Measurements from ENCODE around the gene ZNF638. TPM values are rescaled to one million over a fixed set of nuclear protein-coding genes. Genes with fewer than 3 reads are reported as not detected.
"Not testable (repeated sequence)": the region's sequence is repeated elsewhere in the genome, so short reads cannot be mapped to it uniquely, and the experiment has no call there.

ZNF638 gene
- total RNA-seq, 1 donor from 2014 or later, result 97.1 TPM

DNA sequence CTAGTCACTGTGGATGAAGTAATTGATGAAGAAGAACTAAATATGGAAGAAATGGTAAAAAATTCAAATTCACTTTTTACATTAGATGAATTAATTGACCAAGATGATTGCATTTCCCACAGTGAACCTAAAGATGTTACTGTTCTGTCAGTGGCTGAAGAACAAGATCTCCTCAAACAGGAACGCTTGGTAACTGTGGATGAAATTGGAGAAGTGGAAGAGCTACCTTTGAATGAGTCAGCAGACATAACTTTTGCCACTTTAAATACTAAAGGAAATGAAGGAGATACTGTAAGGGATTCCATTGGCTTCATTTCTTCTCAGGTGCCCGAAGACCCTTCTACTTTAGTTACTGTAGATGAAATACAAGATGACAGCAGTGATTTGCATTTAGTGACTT is 95.1 kb downstream of the ZNF638 start:
- Histone ChIP-seq H3K4me3 (no peak overlapping the region), H3K4me1 (peaks cover 25% of the 10 kb centered on the region), H3K36me3 (peaks cover 76% of the 10 kb centered on the region), H3K27ac (replicated peaks) (no peak overlapping the region), H3K27me3 (ENCODE audit: low read depth) (no peaks in the 10 kb centered on the region), H3K9me3 (replicated peaks) (no peaks in the 10 kb centered on the region)
- DNase-seq, result no peak
- TF ChIP-seq CTCF (IDR thresholded peaks at IDR 0.05; ENCODE audit: borderline replicate concordance), result no peak
- intact Hi-C loops (cut with micrococcal nuclease), result no loop called here

GRCh38 chr2:71428472-71429383 is 97.1 kb downstream of the ZNF638 start:
- H3K4me1 ChIP-seq, result peaks cover 12% of the 10 kb centered on the region

GRCh38 chr2:71445142-71445541 is 113.6 kb downstream of the ZNF638 start:
- H3K27ac ChIP-seq (replicated peaks), result not testable (repeated sequence)

More at GRCh38 chr2:71428472-71429383, 97.1 kb downstream of the ZNF638 start:
- Histone ChIP-seq H3K9me3 (replicated peaks) (no peaks in the 10 kb centered on the region), H3K4me3 (no peak overlapping the region), H3K27ac (replicated peaks) (no peak overlapping the region), H3K27me3 (ENCODE audit: low read depth) (no peaks in the 10 kb centered on the region), H3K36me3 (peaks cover 85% of the 10 kb centered on the region)
- DNase-seq, result no peak
- no peak for TF ChIP-seq CTCF (IDR thresholded peaks at IDR 0.05; ENCODE audit: borderline replicate concordance)
- intact Hi-C loops (cut with micrococcal nuclease), result no loop called here

DNA sequence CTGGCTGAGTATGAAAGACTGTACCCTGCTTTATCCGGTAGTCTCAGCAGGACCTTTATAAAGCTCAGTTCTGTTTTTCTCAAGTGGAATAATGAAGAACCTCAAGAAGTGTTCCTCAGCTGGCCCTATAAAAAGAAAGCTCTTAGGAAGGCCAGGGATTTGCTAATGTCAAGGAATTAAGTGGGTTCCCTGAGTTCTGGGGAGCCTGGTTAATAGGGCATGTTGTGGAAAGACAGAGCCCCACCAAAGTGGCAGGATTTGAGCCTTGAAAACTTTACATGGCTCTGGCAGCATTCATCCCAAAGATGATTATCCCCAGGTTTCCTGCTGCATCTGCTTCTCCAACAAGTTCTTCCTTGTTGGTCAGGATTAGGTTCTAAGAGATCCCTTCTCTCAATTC is 114.9 kb downstream of the ZNF638 start:
- intact Hi-C loops (cut with micrococcal nuclease), result no loop called here
- Histone ChIP-seq H3K27me3 (ENCODE audit: low read depth) (no peaks in the 10 kb centered on the region), H3K27ac (replicated peaks) (no peak overlapping the region), H3K4me1 (peaks cover 15% of the 10 kb centered on the region), H3K9me3 (replicated peaks) (no peaks in the 10 kb centered on the region), H3K36me3 (peaks cover 18% of the 10 kb centered on the region), H3K4me3 (no peak overlapping the region)
- no peak for TF ChIP-seq CTCF (IDR thresholded peaks at IDR 0.05; ENCODE audit: borderline replicate concordance)
- DNase-seq, result no peak

More at GRCh38 chr2:71445142-71445541, 113.6 kb downstream of the ZNF638 start:
- intact Hi-C loops (cut with micrococcal nuclease); H3K4me1 ChIP-seq; H3K4me3 ChIP-seq; DNase-seq; H3K27me3 ChIP-seq (ENCODE audit: low read depth); H3K9me3 ChIP-seq (replicated peaks): not testable (repeated sequence)
- peaks cover 19% of the 10 kb centered on the region for H3K36me3 ChIP-seq

- TF ChIP-seq CTCF (IDR thresholded peaks at IDR 0.05; ENCODE audit: borderline replicate concordance), result no peak
- peaks cover 9% of the 10 kb centered on the region for H3K27me3 ChIP-seq (ENCODE audit: low read depth)
- H3K36me3 ChIP-seq, result no peaks in the 10 kb centered on the region
- DNase-seq, result no peak
- no peak overlapping the region for H3K27ac ChIP-seq (replicated peaks)
- intact Hi-C loops (cut with micrococcal nuclease), result no loop called here
- no peak overlapping the region for H3K4me3 ChIP-seq
- no peaks in the 10 kb centered on the region for H3K9me3 ChIP-seq (replicated peaks)
- peaks cover 43% of the 10 kb centered on the region for H3K4me1 ChIP-seq
Observed at GRCh38 chr2:71449343-71449742, 117.8 kb downstream of the ZNF638 start.

- no peak for DNase-seq
- no peaks in the 10 kb centered on the region for H3K36me3 ChIP-seq
- peaks cover 13% of the 10 kb centered on the region for H3K27me3 ChIP-seq (ENCODE audit: low read depth)
- intact Hi-C loops (cut with micrococcal nuclease), result no loop called here
- TF ChIP-seq CTCF (IDR thresholded peaks at IDR 0.05; ENCODE audit: borderline replicate concordance), result no peak
- no peaks in the 10 kb centered on the region for H3K9me3 ChIP-seq (replicated peaks)
- peak overlapping the region; percentile 91 for H3K27ac ChIP-seq (replicated peaks)
- H3K4me3 ChIP-seq, result peak overlapping the region; percentile 76
- H3K4me1 ChIP-seq, result peaks cover 63% of the 10 kb centered on the region
Observed at GRCh38 chr2:71451705-71452104, 120.1 kb downstream of the ZNF638 start.

Measured in left ventricle myocardium inferior (tissue), 1 donor.